Liver (tissue), 9 donors: Measurements from ENCODE around the gene CYBB. TPM values are rescaled to one million over a fixed set of nuclear protein-coding genes. Genes with fewer than 3 reads are reported as not detected.

Experiments
- DNase-seq: peaks from one replicate; pipeline ENCODE4 v3.0.0-alpha.2; 2017; ENCODE audit warnings: low spot score
- H3K27ac ChIP-seq, 2 donors: one replicate each; pipeline ENCODE4 v1.7.0; 2013; ENCODE audit warnings: inconsistent platforms in 2 of 2, low read length in 2 of 2, control low read depth in 1 of 2, low read depth in 1 of 2, mild to moderate bottlenecking in 1 of 2
- H3K27me3 ChIP-seq, 4 donors: one replicate each; pipeline versions ENCODE4 v1.6.1 to v1.7.0; 2013; ENCODE audit warnings: low read length in 3 of 4, inconsistent platforms in 1 of 4, mild to moderate bottlenecking in 1 of 4, moderate library complexity in 1 of 4; ENCODE audit not compliant: control insufficient read depth in 4 of 4, insufficient read depth in 4 of 4
- H3K36me3 ChIP-seq, 4 donors: one replicate each; pipeline versions ENCODE4 v1.6.1 to v1.7.0; 2013; ENCODE audit warnings: low read length in 3 of 4, mild to moderate bottlenecking in 3 of 4, low read depth in 1 of 4, moderate library complexity in 1 of 4; ENCODE audit not compliant: control insufficient read depth in 4 of 4, insufficient read depth in 3 of 4
- H3K4me1 ChIP-seq, 4 donors: one replicate each; pipeline versions ENCODE4 v1.6.1 to v1.7.0; 2013; ENCODE audit warnings: low read length in 3 of 4, mild to moderate bottlenecking in 3 of 4, moderate library complexity in 1 of 4; ENCODE audit not compliant: control insufficient read depth in 4 of 4, insufficient read depth in 4 of 4
- H3K4me3 ChIP-seq, 3 donors: one replicate each; pipeline versions ENCODE4 v1.6.1 to v1.7.0; 2013; ENCODE audit warnings: low read length in 3 of 3, control low read depth in 1 of 3, low read depth in 1 of 3, mild to moderate bottlenecking in 1 of 3
- H3K9ac ChIP-seq, 2 donors: one replicate each; pipeline ENCODE4 v1.7.0; 2013; ENCODE audit warnings: low read length in 2 of 2, mild to moderate bottlenecking in 2 of 2, moderate library complexity in 2 of 2, control low read depth in 1 of 2, low read depth in 1 of 2
- H3K9me3 ChIP-seq, 4 donors: one replicate each; pipeline versions ENCODE4 v1.6.1 to v1.7.0; 2013; ENCODE audit warnings: low read length in 3 of 4; ENCODE audit not compliant: control insufficient read depth in 4 of 4
- EGR1 ChIP-seq, 2 donors: IDR thresholded peaks; 2 replicates each; pipeline ENCODE4 v1.6.1; 2016 to 2018; ENCODE audit warnings: antibody characterized with exemption in 2 of 2, low read depth in 2 of 2
- FOXA1 ChIP-seq: IDR thresholded peaks from 2 replicates; pipeline ENCODE4 v1.6.1; 2016; ENCODE audit warnings: antibody characterized with exemption
- FOXA2 ChIP-seq: IDR thresholded peaks from 2 replicates; pipeline ENCODE4 v1.6.1; 2016; ENCODE audit warnings: antibody characterized with exemption
- GABPA ChIP-seq, 2 donors: IDR thresholded peaks in 1 of 2; conservative IDR thresholded peaks in 1 of 2; 2 replicates each; pipeline ENCODE4 v1.6.1; 2016; ENCODE audit warnings: antibody characterized with exemption in 2 of 2, mild to moderate bottlenecking in 1 of 2, moderate library complexity in 1 of 2
- HNF4A ChIP-seq, 2 donors: conservative IDR thresholded peaks; 2 replicates each; pipeline ENCODE4 v1.6.1; 2016; ENCODE audit warnings: antibody characterized with exemption in 2 of 2, mild to moderate bottlenecking in 2 of 2
- HNF4G ChIP-seq: IDR thresholded peaks from 2 replicates; pipeline ENCODE4 v1.6.1; 2016; ENCODE audit warnings: antibody characterized with exemption
- JUND ChIP-seq, 2 donors: IDR thresholded peaks; 2 replicates each; pipeline ENCODE4 v1.6.1; 2016; ENCODE audit warnings: antibody characterized with exemption in 2 of 2
- NR2F2 ChIP-seq: IDR thresholded peaks from 2 replicates; pipeline ENCODE4 v1.6.1; 2016; ENCODE audit warnings: antibody characterized with exemption
- RAD21 ChIP-seq, 2 donors: IDR thresholded peaks; 2 replicates each; pipeline ENCODE4 v1.6.1; 2016; ENCODE audit warnings: antibody characterized with exemption in 2 of 2, mild to moderate bottlenecking in 2 of 2
- RXRA ChIP-seq, 2 donors: IDR thresholded peaks; 2 replicates each; pipeline ENCODE4 v1.6.1; 2017 to 2018; ENCODE audit warnings: antibody characterized with exemption in 2 of 2, mild to moderate bottlenecking in 1 of 2
- SP1 ChIP-seq: IDR thresholded peaks from 2 replicates; pipeline ENCODE4 v1.6.1; 2018; ENCODE audit warnings: antibody characterized with exemption, mild to moderate bottlenecking
- TAF1 ChIP-seq: conservative IDR thresholded peaks from 2 replicates; pipeline ENCODE4 v1.6.1; 2016; ENCODE audit warnings: antibody characterized with exemption, mild to moderate bottlenecking
- YY1 ChIP-seq: IDR thresholded peaks from 2 replicates; pipeline ENCODE4 v1.6.1; 2016; ENCODE audit warnings: antibody characterized with exemption, mild to moderate bottlenecking
- WGBS: extraction: QIAGEN DNeasy Blood & Tissue Kit; methylation state at CpG from one replicate; pipeline ENCODE4 v1.1.7; 2013; 5-methylcytosine and 5-hydroxymethylcytosine counted together
- polyA plus RNA-seq, 2 donors: library from polyadenylated mRNA; stranded (reverse) in 1 of 2; unstranded in 1 of 2; fragments of 200-250 nt in 1 of 2; fragments of >200 nt in 1 of 2; fragmentation: Nextera tagmentation in 1 of 2; extraction: Ambion mirVana in 1 of 2; gene quantifications; one replicate each; pipeline versions ENCODE4 v1.2.1 to v1.2.3, GENCODE V29; 2013 to 2015
- total RNA-seq, 2 donors: library from RNA; depleted of rRNA; stranded (reverse); fragments of >200 nt; gene quantifications; one replicate each; pipeline ENCODE4 v1.2.3, GENCODE V29; 2014
- TF ChIP-seq, protein P1 (sequence below): fragments of 150-350 bp; IDR thresholded peaks from 2 replicates; pipeline ENCODE4 v1.5.1; 2017; ENCODE audit warnings: improper control_type of control experiment, low read depth, low read length; ENCODE audit not compliant: missing input control
- TF ChIP-seq, protein P2 (sequence below): IDR thresholded peaks from 2 replicates; pipeline ENCODE4 v1.6.1; 2016; ENCODE audit warnings: antibody characterized with exemption
- TF ChIP-seq, protein P3 (sequence below): IDR thresholded peaks from 2 replicates; pipeline ENCODE4 v1.6.1; 2016; ENCODE audit warnings: antibody characterized with exemption
- donor health status: healthy.
- donor health status: healthy.
- donor health status: healthy.
- donor health status: healthy.
- donor health status: healthy.

The CYBB gene
- total and polyA plus RNA-seq, 4 donors, result 2.8 to 65.7 (median 14.5) TPM

DNA sequence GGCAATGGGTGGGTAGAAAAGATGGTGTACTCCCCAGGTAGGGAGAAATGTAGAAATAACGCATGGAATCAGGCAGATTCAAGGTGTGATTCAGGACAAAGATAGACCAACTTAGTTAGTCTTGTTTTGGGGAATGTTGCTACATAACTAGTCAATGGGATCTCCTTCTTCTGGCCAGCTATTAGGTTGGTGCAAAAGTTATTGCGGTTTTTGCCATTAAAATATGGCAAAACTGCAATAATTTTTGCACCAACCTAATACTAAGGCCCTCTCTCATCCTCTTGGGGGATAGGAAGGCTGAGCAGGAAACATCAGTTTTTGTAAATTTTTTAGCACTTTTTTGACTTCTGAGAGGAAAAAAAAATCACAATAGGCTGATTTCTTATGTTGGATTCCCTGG, 23.2 kb downstream of the CYBB start:
- H3K4me3 ChIP-seq, result no peak overlapping the region
- H3K9ac ChIP-seq, result no peak overlapping the region
- no peak for DNase-seq
- no peaks in the 10 kb centered on the region for H3K27me3 ChIP-seq
- WGBS, result 90% methylated on average over 2 of the region's 2 CpGs
- no peaks in the 10 kb centered on the region for H3K9me3 ChIP-seq
- no peak for TF ChIP-seq FOXA2
- TF ChIP-seq, protein P1, sequence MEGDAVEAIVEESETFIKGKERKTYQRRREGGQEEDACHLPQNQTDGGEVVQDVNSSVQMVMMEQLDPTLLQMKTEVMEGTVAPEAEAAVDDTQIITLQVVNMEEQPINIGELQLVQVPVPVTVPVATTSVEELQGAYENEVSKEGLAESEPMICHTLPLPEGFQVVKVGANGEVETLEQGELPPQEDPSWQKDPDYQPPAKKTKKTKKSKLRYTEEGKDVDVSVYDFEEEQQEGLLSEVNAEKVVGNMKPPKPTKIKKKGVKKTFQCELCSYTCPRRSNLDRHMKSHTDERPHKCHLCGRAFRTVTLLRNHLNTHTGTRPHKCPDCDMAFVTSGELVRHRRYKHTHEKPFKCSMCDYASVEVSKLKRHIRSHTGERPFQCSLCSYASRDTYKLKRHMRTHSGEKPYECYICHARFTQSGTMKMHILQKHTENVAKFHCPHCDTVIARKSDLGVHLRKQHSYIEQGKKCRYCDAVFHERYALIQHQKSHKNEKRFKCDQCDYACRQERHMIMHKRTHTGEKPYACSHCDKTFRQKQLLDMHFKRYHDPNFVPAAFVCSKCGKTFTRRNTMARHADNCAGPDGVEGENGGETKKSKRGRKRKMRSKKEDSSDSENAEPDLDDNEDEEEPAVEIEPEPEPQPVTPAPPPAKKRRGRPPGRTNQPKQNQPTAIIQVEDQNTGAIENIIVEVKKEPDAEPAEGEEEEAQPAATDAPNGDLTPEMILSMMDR, result no peak
- no peaks in the 10 kb centered on the region for H3K36me3 ChIP-seq
- no peaks in the 10 kb centered on the region for H3K4me1 ChIP-seq
- H3K27ac ChIP-seq, result no peak overlapping the region

DNA sequence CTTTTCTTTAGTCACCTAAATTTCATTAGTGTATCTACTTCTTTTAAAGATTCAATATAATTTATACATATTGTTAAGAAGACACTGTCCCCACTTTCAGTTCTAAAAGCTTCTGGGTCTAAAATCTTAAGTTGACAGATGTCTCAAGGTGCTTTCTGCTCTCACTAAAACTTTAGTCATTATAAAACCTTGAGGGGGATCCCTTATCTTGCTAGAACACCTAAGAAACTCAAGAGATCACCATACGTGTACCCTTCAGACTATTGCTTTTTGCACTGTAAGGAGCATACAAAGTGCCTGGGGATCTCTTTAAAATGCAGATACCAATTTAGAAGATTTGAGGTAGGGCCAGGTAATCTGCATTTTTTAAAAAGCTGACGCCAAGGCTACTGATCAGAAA, 30.1 kb downstream of the CYBB start:
- H3K36me3 ChIP-seq, result no peaks in the 10 kb centered on the region
- no peak for DNase-seq
- TF ChIP-seq SP1 (no peak), RXRA (IDR thresholded peaks at IDR 0.05) (no peak), HNF4A (conservative IDR thresholded peaks at IDR 0.05) (no peak)
- no peak overlapping the region for H3K27ac ChIP-seq
- no peaks in the 10 kb centered on the region for H3K27me3 ChIP-seq
- WGBS, result 89% methylated on average over 2 of the region's 2 CpGs
- no peaks in the 10 kb centered on the region for H3K9me3 ChIP-seq
- H3K4me3 ChIP-seq, result no peak overlapping the region
- H3K9ac ChIP-seq, result no peak overlapping the region
- peaks cover 0 to 3% (median 0%) of the 10 kb centered on the region in 4 donors for H3K4me1 ChIP-seq

DNA sequence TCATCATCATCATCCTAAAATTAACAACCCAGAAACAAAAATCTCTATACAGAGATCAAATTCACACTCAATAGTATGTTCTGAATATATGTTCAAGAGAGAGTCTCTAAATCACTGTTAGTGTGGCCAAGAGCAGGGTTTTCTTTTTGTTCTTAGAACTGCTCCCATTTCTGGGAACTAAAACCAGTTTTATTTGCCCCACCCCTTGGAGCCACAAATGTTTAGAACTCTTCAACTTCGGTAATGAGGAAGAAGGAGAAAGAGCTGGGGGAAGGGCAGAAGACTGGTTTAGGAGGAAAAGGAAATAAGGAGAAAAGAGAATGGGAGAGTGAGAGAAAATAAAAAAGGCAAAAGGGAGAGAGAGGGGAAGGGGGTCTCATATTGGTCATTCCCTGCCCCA, 32.3 kb downstream of the CYBB start:
- Histone ChIP-seq H3K9me3 (no peaks in the 10 kb centered on the region), H3K4me1 (peaks cover 0 to 3% (median 0%) of the 10 kb centered on the region in 4 donors), H3K27ac (no peak overlapping the region), H3K4me3 (no peak overlapping the region), H3K9ac (no peak overlapping the region), H3K27me3 (peaks cover 0 to 3% (median 0%) of the 10 kb centered on the region in 4 donors), H3K36me3 (no peaks in the 10 kb centered on the region)
- 59% methylated on average over 1 of the region's 1 CpG for WGBS
- TF ChIP-seq FOXA1 (no peak), HNF4G (no peak), TAF1 (no peak)
- TF ChIP-seq, protein P2, sequence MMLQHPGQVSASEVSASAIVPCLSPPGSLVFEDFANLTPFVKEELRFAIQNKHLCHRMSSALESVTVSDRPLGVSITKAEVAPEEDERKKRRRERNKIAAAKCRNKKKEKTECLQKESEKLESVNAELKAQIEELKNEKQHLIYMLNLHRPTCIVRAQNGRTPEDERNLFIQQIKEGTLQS, result no peak
- TF ChIP-seq, protein P3, sequence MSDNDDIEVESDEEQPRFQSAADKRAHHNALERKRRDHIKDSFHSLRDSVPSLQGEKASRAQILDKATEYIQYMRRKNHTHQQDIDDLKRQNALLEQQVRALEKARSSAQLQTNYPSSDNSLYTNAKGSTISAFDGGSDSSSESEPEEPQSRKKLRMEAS, result no peak
- DNase-seq, result no peak

DNA sequence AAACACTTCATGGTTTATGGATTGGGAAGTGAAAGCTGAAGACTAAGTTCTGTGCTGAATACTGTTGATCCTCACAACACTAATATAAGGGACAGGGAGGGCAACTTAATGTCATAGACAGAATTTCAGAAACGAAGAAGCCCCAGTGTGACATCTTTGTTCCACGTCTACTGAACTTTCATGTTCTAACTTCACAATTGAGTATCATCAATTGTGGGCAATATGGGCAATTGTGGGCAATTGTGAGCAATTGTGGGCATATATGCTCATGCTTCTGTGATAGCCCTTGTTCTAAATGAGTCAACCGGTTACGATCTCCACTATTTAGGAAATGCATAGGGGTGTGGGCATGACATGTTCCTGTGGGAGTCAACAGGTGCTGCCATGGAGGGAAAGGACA, 33.7 kb downstream of the CYBB start:
- no peak overlapping the region for H3K4me3 ChIP-seq
- peaks cover 0 to 3% (median 0%) of the 10 kb centered on the region in 4 donors for H3K4me1 ChIP-seq
- H3K9ac ChIP-seq, result no peak overlapping the region
- WGBS, result 80% methylated on average over 4 of the region's 4 CpGs
- no peak overlapping the region for H3K27ac ChIP-seq
- H3K9me3 ChIP-seq, result no peaks in the 10 kb centered on the region
- DNase-seq, result no peak
- H3K27me3 ChIP-seq, result peaks cover 0 to 3% (median 0%) of the 10 kb centered on the region in 4 donors
- no peaks in the 10 kb centered on the region for H3K36me3 ChIP-seq
- TF ChIP-seq HNF4A (conservative IDR thresholded peaks at IDR 0.05), result no peak
- TF ChIP-seq, protein P1, result no peak
- TF ChIP-seq TAF1, result no peak
- TF ChIP-seq FOXA2, result no peak
- TF ChIP-seq, protein P2, result no peak
- no peak for TF ChIP-seq NR2F2
- no peak for TF ChIP-seq HNF4G
- TF ChIP-seq EGR1 (IDR thresholded peaks at IDR 0.05; ENCODE audit: low read depth in 2 of 2), result no peak
- TF ChIP-seq FOXA1, result no peak
- TF ChIP-seq, protein P3, result no peak
- TF ChIP-seq RXRA (IDR thresholded peaks at IDR 0.05), result no peak
- no peak for TF ChIP-seq SP1
- no peak for TF ChIP-seq GABPA (IDR thresholded peaks at IDR 0.05 in 1 of 2, conservative IDR thresholded peaks at IDR 0.05 in 1 of 2)
- TF ChIP-seq YY1, result no peak
- no peak for TF ChIP-seq RAD21 (IDR thresholded peaks at IDR 0.05)
- no peak for TF ChIP-seq JUND (IDR thresholded peaks at IDR 0.05)
